ENCODE results near the gene LAMA3. TPM values are rescaled to one million over a fixed set of nuclear protein-coding genes. Genes with fewer than 3 reads are reported as not detected.

LAMA3 gene
- total RNA-seq, 1 experiment from 2014 or later: 207 TPM

GRCh38 chr18:23661735-23662308, 27.4 kb upstream of the LAMA3 start:
- BruUV-seq (replicated peaks): no TSS peak
- no peak for TF ChIP-seq CTCF (IDR thresholded peaks at IDR 0.05; ENCODE audit: unreplicated experiment)
- H3K27me3 Mint-ChIP-seq (ENCODE audit: unreplicated experiment): peaks cover 22% of the 10 kb centered on the region
- H3K36me3 Mint-ChIP-seq (ENCODE audit: insufficient read depth, unreplicated experiment): peaks cover 10% of the 10 kb centered on the region
- DNase-seq: no peak
- CTCF ChIA-PET: interaction anchor here (0.7 to 1.3 kb wide), 2 partner anchors 34 to 45 kb away, joined by 3 read pairs; no protein-coding TSS in a partner anchor
- peaks cover 18% of the 10 kb centered on the region for H3K4me1 Mint-ChIP-seq (ENCODE audit: low read depth, unreplicated experiment)
- no peaks in the 10 kb centered on the region for H3K9me3 Mint-ChIP-seq (ENCODE audit: low read depth, unreplicated experiment)
- H3K4me3 Mint-ChIP-seq (ENCODE audit: low read depth, unreplicated experiment): peak overlapping the region; percentile 79
- H3K27ac Mint-ChIP-seq (ENCODE audit: unreplicated experiment): no peak overlapping the region
- intact Hi-C loops (cut with micrococcal nuclease; ENCODE audit: unreplicated experiment): loop anchor here (2.0 kb wide), 1 partner anchor 33 kb away; no protein-coding TSS in a partner anchor

- CTCF ChIA-PET: interaction anchor here (0.7 to 1.2 kb wide), 2 partner anchors 33 to 36 kb away, joined by 4 to 5 read pairs; no protein-coding TSS in a partner anchor
- H3K36me3 Mint-ChIP-seq (ENCODE audit: insufficient read depth, unreplicated experiment): peaks cover 10% of the 10 kb centered on the region
- DNase-seq: peak; percentile 73
- intact Hi-C loops (cut with micrococcal nuclease; ENCODE audit: unreplicated experiment): loop anchor here (2.0 kb wide), 1 partner anchor 34 kb away; no protein-coding TSS in a partner anchor
- TF ChIP-seq CTCF (IDR thresholded peaks at IDR 0.05; ENCODE audit: unreplicated experiment): no peak
- no peaks in the 10 kb centered on the region for H3K9me3 Mint-ChIP-seq (ENCODE audit: low read depth, unreplicated experiment)
- peak within 1 kb of the TSS; percentile 38 for H3K27ac Mint-ChIP-seq (ENCODE audit: unreplicated experiment)
- H3K27me3 Mint-ChIP-seq (ENCODE audit: unreplicated experiment): peaks cover 17% of the 10 kb centered on the region
- no TSS peak for BruUV-seq (replicated peaks)
- H3K4me3 Mint-ChIP-seq (ENCODE audit: low read depth, unreplicated experiment): peak within 1 kb of the TSS; percentile 79
- peaks cover 18% of the 10 kb centered on the region for H3K4me1 Mint-ChIP-seq (ENCODE audit: low read depth, unreplicated experiment)
These were observed 26.7 kb upstream of the LAMA3 start, which contains the start of gene ANKRD29 for GRCh38 chr18:23662309-23663263. ANKRD29 (minus strand) TSS chr18:23662911; CDS start chr18:23662730, 181 bp downstream.

- H3K4me3 Mint-ChIP-seq (ENCODE audit: low read depth, unreplicated experiment): no peak overlapping the region
- H3K27ac Mint-ChIP-seq (ENCODE audit: unreplicated experiment): no peak overlapping the region
- H3K27me3 Mint-ChIP-seq (ENCODE audit: unreplicated experiment): peaks cover 8% of the 10 kb centered on the region
- CTCF ChIA-PET: interaction anchor here (0.9 to 1.2 kb wide), 2 partner anchors 24 to 35 kb away, joined by 3 read pairs; no protein-coding TSS in a partner anchor
- DNase-seq: no peak
- intact Hi-C loops (cut with micrococcal nuclease; ENCODE audit: unreplicated experiment): no loop called here
- H3K9me3 Mint-ChIP-seq (ENCODE audit: low read depth, unreplicated experiment): no peaks in the 10 kb centered on the region
- no peak for TF ChIP-seq CTCF (IDR thresholded peaks at IDR 0.05; ENCODE audit: unreplicated experiment)
- H3K36me3 Mint-ChIP-seq (ENCODE audit: insufficient read depth, unreplicated experiment): peaks cover 10% of the 10 kb centered on the region
- H3K4me1 Mint-ChIP-seq (ENCODE audit: low read depth, unreplicated experiment): peaks cover 9% of the 10 kb centered on the region
- no TSS peak for BruUV-seq (replicated peaks)
These were observed 24.6 kb upstream of the LAMA3 start for GRCh38 chr18:23664674-23665073.

- TF ChIP-seq CTCF (IDR thresholded peaks at IDR 0.05; ENCODE audit: unreplicated experiment): no peak
- intact Hi-C loops (cut with micrococcal nuclease; ENCODE audit: unreplicated experiment): loop anchor here (1.0 kb wide), 1 partner anchor 36 kb away; no protein-coding TSS in a partner anchor
- CTCF ChIA-PET: interaction anchor here (1.2 kb wide), 1 partner anchor 44 kb away, joined by 3 read pairs; no protein-coding TSS in a partner anchor
These were observed 22.1 kb upstream of the LAMA3 start for GRCh38 chr18:23667114-23667513.

More at GRCh38 chr18:23667114-23667513, 22.1 kb upstream of the LAMA3 start:
- DNase-seq: no peak
- peaks cover 10% of the 10 kb centered on the region for H3K36me3 Mint-ChIP-seq (ENCODE audit: insufficient read depth, unreplicated experiment)
- no peaks in the 10 kb centered on the region for H3K27me3 Mint-ChIP-seq (ENCODE audit: unreplicated experiment)
- BruUV-seq (replicated peaks): no TSS peak
- H3K4me1 Mint-ChIP-seq (ENCODE audit: low read depth, unreplicated experiment): peaks cover 9% of the 10 kb centered on the region
- no peaks in the 10 kb centered on the region for H3K9me3 Mint-ChIP-seq (ENCODE audit: low read depth, unreplicated experiment)
- H3K4me3 Mint-ChIP-seq (ENCODE audit: low read depth, unreplicated experiment): no peak overlapping the region
- no peak overlapping the region for H3K27ac Mint-ChIP-seq (ENCODE audit: unreplicated experiment)
